GM12878 (cell line): Measurements from ENCODE around the gene UBASH3B. TPM values are rescaled to one million over a fixed set of nuclear protein-coding genes. Genes with fewer than 3 reads are reported as not detected.

Source experiments
- BCLAF1 ChIP-seq: fragments of 450-650 bp; IDR thresholded peaks from 2 replicates; pipeline ENCODE4 v1.6.1; 2017; ENCODE audit warnings: antibody characterized with exemption, mild to moderate bottlenecking, moderate library complexity
- BHLHE40 ChIP-seq, 2 experiments: fragments of 450-650 bp in 1 of 2; IDR thresholded peaks; 2 replicates each; pipeline ENCODE4 v1.6.1; 2011 to 2017; ENCODE audit warnings: low read depth in 2 of 2, borderline replicate concordance in 1 of 2, improper control_type of control experiment in 1 of 2, low read length in 1 of 2, mild to moderate bottlenecking in 1 of 2
- DPF2 ChIP-seq: fragments of 450-650 bp; IDR thresholded peaks from 2 replicates; pipeline ENCODE4 v1.6.1; 2017; ENCODE audit warnings: mild to moderate bottlenecking
- EZH2 ChIP-seq: IDR thresholded peaks from 2 replicates; pipeline ENCODE4 v1.6.1; 2012; ENCODE audit warnings: low read depth, mild to moderate bottlenecking, control low read depth, inconsistent platforms, low read length, borderline replicate concordance; ENCODE audit not compliant: control insufficient read depth
- FOS ChIP-seq: IDR thresholded peaks from 3 replicates; pipeline ENCODE4 v1.6.1; 2011; ENCODE audit warnings: borderline replicate concordance; ENCODE audit not compliant: insufficient read length; ENCODE audit errors: extremely low read depth
- KLF5 ChIP-seq: fragments of 450-650 bp; IDR thresholded peaks from 2 replicates; pipeline ENCODE4 v1.6.1; 2014; ENCODE audit warnings: mild to moderate bottlenecking; ENCODE audit not compliant: partially characterized antibody
- MYB ChIP-seq: fragments of 150-350 bp; IDR thresholded peaks from 2 replicates; pipeline ENCODE4 v1.6.1; 2014; ENCODE audit warnings: mild to moderate bottlenecking, low read depth, low read length, borderline replicate concordance
- NBN ChIP-seq: fragments of 450-650 bp; IDR thresholded peaks from 2 replicates; pipeline ENCODE4 v1.6.1; 2016
- RUNX3 ChIP-seq: IDR thresholded peaks from 2 replicates; pipeline ENCODE4 v1.6.1; 2012; ENCODE audit warnings: low read length, inconsistent platforms
- YBX1 ChIP-seq: fragments of 450-650 bp; IDR thresholded peaks from 2 replicates; pipeline ENCODE4 v1.6.1; 2016; ENCODE audit warnings: antibody characterized with exemption
- polyA plus RNA-seq, 11 experiments: library from polyadenylated mRNA; depleted of rRNA in 4 of 11; unstranded in 6 of 11; stranded (reverse) in 5 of 11; fragments of >200 nt; fragmentation: Nextera tagmentation in 4 of 11; fragmentation: Illumina TruSeq in 1 of 11; extraction: Ambion mirVana in 4 of 11; extraction: Trizol in 1 of 11; gene quantifications; 1 replicate in 1 of 11; 2 replicates in 10 of 11; pipeline versions ENCODE4 v1.2.1 to v1.2.3, GENCODE V29; 2011 to 2016; ENCODE audit warnings: inconsistent platforms in 2 of 11, missing spikeins in 2 of 11, low read depth in 1 of 11
- total RNA-seq, 4 experiments: library from RNA; depleted of rRNA in 3 of 4; stranded (reverse); fragments of >200 nt in 3 of 4; fragmentation: Illumina TruSeq in 1 of 4; extraction: Trizol in 1 of 4; gene quantifications; 2 replicates each; pipeline versions ENCODE4 v1.2.1 to v1.2.3, GENCODE V29; 2013 to 2021

The UBASH3B gene
- total and polyA plus RNA-seq, 10 of the 15 experiments (the other 5 are each of a cell fraction or from before 2014, with no cell fraction given) = 0.18 to 3.3 (median 0.57) TPM

- TF ChIP-seq BCLAF1 = no peak
- TF ChIP-seq NBN = no peak
- no peak for TF ChIP-seq BHLHE40 (IDR thresholded peaks at IDR 0.05; ENCODE audit: borderline replicate concordance in 1 of 2, low read depth in 2 of 2, low read length in 1 of 2)
- no peak for TF ChIP-seq EZH2
- no peak for TF ChIP-seq MYB
- no peak for TF ChIP-seq DPF2
- TF ChIP-seq KLF5 = no peak
- TF ChIP-seq FOS = no peak
- TF ChIP-seq YBX1 = no peak
- no peak for TF ChIP-seq RUNX3
Observed at GRCh38 chr11:122646549-122647340, 8.8 kb upstream of the UBASH3B start (continued).
